Hepatocyte (in vitro differentiated cells): ENCODE results near the gene ISL2.

Source experiments
- CTCF ChIP-seq: fragments of 200-600 bp; sonication (generic); IDR thresholded peaks from 2 replicates; pipeline ENCODE4 v1.5.1; 2016; ENCODE audit warnings: antibody characterized with exemption, mild to moderate bottlenecking; ENCODE audit not compliant: poor library complexity
- EZH2 ChIP-seq: fragments of 200-600 bp; sonication (generic); IDR thresholded peaks from 2 replicates; pipeline ENCODE4 v1.6.1; 2016; ENCODE audit warnings: antibody characterized with exemption, mild to moderate bottlenecking, borderline replicate concordance

DNA sequence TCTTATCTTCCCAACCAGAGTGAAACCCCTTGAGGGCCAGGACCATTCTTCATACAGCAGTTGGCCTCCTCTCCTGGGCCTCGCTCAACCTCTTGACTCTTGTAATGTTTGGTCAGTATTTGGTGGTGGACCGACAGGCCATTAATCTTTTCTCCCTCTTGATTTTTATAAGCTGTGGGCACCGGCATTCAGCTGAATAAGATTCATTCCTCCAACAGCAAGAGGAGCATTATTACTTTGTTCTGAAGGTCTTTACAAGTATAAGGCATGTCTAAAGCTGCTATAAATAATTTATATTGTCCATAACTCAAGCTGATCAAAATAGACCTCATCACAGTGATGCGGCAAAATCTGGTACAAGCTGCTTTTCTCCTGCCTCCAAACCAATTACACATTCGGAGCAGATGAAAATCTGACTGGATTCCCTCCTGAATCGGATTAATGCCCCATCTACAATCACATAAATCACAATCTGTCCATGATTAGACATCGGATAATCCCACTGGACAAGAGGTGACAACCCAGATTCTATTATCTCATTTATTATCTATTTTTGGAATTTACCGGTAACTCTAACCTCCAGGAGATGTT, 8.4 kb upstream of the ISL2 start:
- TF ChIP-seq CTCF = no peak
- TF ChIP-seq EZH2 = no peak
